ENCODE results near the gene RHOT2.

DNA sequence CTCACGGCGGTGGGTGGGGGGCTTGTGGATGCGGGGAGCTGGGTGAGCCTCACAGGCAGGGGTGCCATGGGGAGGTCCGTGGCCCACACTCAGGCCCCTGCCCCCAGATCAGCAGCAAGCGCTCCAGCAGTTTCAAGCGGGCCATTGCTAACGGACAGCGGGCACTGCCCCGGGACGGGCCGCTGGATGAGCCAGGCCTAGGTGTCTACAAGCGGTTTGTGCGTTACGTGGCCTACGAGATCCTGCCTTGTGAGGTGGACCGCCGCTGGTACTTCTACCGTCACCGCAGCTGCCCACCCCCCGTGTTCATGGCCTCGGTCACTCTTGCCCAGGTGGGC is 8.6 kb downstream of the RHOT2 start:
- TF ChIP-seq ELF4 (IDR thresholded peaks at IDR 0.05) (no peak), FOXA1 (IDR thresholded peaks at IDR 0.05) (no peak), ZNF384 (IDR thresholded peaks at IDR 0.05) (no peak), SP1 (IDR thresholded peaks at IDR 0.05) (no peak)

All from HEK293T (cell line).